NOMO-1 (cell line): ENCODE measurements around the gene SPC24.
"Not testable (repeated sequence)": the region's sequence is repeated elsewhere in the genome, so short reads cannot be mapped to it uniquely, and the experiment has no call there.

Experiments
- DNase-seq, 2 experiments: peaks; one replicate each; lab custom pipeline; 2025; ENCODE audit not compliant: unreplicated experiment in 2 of 2; lab: John Stamatoyannopoulos, UW

Gene SPC24

DNA sequence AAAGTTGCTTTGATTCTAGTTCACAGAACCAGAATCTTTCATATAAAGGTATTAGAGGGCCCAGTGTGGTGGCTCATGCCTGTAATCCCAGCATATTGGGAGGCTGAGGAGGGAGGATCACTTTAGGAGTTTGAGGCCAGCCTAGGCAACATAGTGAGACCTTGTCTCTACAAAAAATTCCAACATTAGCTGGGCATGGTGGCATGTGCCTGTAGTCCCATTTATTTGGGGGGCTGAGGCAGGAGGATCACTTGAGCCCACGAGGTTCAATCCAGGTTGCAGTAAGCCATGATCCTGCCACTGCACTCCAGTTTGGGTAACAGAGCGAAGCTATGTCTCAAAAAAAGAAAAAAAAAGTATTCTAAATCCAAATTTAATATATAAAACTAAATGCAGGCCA lies 57.3 kb downstream of the SPC24 start:
- DNase-seq = no peak

GRCh38 chr19:11097367-11097766 lies 58.2 kb downstream of the SPC24 start:
- DNase-seq = not testable (repeated sequence)

GRCh38 chr19:11096210-11096841 lies 59.3 kb downstream of the SPC24 start:
- peak; percentile 50 to 88 for DNase-seq
